GM21528 (cell line): ENCODE measurements around the gene BIVM.

Experiments used
- ATAC-seq: cut with Tn5 transposase; IDR thresholded peaks from one replicate; pipeline ENCODE4 v1.9.1; 2021; ENCODE audit warnings: mild to moderate bottlenecking, moderate library complexity; ENCODE audit not compliant: unreplicated experiment, low FRiP score

The BIVM gene

DNA sequence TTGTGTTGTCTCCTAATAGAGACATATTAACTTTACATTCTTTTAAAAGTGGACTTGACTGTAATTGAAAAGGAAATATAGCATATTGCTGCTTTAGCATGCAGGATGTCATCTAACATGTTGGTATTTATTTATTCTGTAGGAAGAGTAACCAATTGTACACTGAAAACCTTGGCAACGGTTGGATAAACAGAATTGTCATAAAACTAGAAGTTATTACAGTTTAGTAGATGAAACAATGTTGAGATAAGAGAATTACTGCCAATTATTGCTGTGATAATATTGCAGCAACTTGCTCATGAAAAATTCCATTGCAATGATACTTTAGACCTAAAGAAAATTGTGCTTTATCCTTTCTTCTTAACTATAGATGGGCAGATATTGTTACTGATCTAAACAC is 39.4 kb downstream of the BIVM start:
- no peak for ATAC-seq

- no peak for ATAC-seq
These were observed 40.1 kb downstream of the BIVM start for GRCh38 chr13:102838982-102839381.

GRCh38 chr13:102839462-102839861 is 40.5 kb downstream of the BIVM start:
- no peak for ATAC-seq

DNA sequence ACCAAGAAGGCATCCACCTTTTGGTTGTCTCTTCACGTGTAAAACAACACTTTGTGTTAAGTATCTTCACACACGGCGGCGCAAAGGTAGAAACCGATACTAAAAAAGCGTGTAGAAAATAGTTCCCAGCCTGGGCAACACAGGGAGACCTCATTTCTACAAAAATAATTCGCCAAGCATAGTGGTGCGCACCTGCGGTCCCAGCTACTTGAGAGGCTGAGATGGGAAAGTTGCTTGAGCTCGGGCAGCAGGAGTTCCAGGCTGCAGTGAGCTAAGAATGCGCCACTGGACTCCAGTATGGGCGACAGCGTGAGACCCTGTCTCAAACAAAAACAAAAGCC is 46.3 kb downstream of the BIVM start:
- peak; percentile 29 for ATAC-seq

DNA sequence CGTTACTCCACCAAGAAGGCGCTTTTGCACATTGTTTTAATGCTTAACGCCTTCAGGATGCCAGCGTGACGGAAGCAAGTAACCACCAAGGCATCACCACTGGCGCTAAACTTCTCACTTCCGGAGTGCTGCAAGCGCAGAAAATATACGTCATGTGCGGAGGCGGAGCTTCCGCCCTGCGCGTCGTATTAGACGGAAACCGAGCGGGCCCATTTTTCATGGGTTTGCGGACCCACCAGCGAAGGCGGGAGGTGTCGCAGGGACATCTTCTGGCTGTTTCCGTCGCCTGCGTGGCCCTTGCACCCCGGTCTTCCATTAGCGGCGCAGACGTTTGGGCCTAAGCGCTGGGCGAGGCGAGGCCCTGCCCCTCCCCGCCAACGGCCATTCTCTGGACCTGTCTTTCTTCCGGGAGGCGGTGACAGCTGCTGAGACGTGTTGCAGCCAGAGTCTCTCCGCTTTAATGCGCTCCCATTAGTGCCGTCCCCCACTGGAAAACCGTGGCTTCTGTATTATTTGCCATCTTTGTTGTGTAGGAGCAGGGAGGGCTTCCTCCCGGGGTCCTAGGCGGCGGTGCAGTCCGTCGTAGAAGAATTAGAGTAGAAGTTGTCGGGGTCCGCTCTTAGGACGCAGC is 46.8 kb downstream of the BIVM start, which contains the start of gene ERCC5:
Gene ERCC5, plus strand, starts transcription at position 403 of the 631 bp plus-strand sequence. CDS start 235 bp downstream, outside the sequence.
- peak; percentile 88 for ATAC-seq

GRCh38 chr13:102846261-102847015 is 47.5 kb downstream of the BIVM start:
- ATAC-seq = peak; percentile 47

GRCh38 chr13:102847272-102848234 is 48.6 kb downstream of the BIVM start:
- peak; percentile 18 for ATAC-seq

DNA sequence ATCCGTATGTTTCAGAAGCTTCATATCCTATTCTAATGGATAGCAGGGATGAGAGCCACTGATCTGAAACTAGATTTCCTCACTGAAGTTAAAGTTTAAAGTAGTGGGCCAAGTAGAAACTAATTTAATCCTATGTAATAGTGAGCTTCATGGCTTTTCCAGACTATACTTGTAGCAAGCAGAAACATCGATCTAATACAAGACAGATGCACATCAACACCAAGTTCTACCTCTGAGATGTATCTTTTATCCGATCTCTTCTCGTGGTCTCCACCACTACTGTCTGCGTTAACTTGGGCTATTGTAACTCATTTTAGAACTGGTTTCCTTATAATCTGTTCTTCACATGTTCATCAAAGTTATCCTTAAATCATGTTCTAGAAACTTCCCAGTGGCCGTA is 50.0 kb downstream of the BIVM start:
- ATAC-seq = no peak

DNA sequence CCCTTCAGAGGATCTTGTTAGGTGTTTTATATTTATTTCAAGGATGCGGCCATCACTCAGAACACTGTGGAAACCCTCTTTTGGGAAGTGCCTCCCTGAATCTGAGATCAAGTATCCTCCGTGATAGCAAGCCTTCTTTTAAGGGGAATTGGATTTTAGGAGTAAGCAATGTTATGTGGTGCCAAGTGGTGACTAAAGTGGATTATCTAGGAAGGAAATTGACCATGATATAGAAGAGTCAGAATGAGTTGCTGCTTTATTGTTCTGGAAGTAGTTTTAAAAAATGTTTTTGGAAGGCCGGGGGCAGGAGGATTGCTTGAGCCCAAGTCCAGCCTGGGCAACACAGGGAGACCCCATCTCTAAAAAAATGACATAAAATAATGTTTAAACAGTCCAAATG is 53.6 kb downstream of the BIVM start:
- ATAC-seq = no peak

DNA sequence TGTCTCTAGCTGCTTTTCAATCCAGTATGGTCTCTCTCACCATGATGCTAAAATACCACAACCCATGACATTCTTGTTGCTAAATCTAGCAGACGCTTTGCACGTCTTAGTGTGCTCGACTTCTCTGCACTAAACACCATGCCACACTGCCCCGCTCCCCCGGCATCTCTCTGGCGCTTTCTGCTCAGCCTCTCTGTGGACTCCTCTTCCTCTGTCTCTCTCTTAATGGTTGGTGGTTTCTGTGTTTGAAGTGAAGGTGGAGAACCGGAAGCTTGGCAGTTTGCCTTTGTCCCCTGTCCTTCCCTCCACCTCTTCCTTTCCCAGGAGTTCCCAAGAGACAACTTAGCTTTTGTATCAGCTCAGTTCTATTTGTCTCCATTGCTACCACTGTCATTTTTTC is 55.8 kb downstream of the BIVM start:
- ATAC-seq = peak; percentile 66

- no peak for ATAC-seq
These were observed 57.6 kb downstream of the BIVM start for GRCh38 chr13:102856557-102856956.

DNA sequence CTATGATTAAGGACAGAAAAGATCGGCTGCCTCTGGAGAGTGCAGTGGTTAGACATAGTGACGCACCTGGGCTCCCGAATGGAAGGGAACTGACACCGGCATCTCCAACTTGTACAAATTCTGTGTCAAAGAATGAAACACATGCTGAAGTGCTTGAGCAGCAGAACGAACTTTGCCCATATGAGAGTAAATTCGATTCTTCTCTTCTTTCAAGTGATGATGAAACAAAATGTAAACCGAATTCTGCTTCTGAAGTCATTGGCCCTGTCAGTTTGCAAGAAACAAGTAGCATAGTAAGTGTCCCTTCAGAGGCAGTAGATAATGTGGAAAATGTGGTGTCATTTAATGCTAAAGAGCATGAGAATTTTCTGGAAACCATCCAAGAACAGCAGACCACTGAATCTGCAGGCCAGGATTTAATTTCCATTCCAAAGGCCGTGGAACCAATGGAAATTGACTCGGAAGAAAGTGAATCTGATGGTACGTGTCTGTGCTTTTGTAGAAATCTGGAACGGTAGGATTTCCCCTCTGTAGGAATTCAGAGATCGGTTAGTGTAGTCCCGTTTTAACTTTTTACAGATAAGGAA is 63.8 kb downstream of the BIVM start:
- no peak for ATAC-seq

- no peak for ATAC-seq
These were observed 64.7 kb downstream of the BIVM start for GRCh38 chr13:102863590-102863989.

- no peak for ATAC-seq
These were observed 69.5 kb downstream of the BIVM start for GRCh38 chr13:102868366-102868936.

GRCh38 chr13:102869948-102870676 is 71.2 kb downstream of the BIVM start:
- ATAC-seq = peak; percentile 28

DNA sequence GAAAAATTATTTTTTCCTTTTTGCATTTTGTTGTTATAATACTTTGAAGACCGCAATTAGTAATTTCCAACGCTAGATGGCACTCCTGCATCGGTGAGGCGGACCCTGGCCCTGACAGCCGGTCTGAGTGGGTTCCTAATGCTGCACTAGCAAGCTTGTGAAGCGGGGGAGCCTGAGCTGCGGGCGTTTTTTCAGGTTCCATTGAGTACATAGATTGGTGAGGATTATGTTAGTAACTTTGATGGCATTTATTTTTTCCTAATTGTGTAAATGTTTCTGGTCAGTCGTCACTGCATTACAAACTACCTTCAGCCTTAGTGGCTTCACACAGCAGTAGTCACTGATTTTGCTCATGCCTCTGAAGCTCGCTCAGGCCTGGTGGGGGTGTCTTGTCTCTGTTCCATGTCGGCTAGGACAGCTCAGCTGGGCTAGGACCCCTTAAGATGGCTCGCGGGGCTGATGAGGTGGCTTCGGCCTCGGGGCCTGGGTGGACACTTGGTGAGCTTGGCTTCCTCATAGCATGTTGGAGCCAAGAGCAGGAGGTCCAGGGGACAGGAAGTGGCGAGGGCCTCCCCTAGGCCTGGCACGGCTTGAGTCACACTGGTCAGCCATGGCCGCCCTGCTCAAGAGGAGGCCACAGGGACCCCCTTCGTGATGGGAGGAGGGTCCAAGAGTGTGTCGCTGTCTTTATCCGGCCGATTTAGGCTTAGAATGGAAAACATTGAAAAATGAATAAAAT is 71.9 kb downstream of the BIVM start:
- ATAC-seq = peak; percentile 84

- no peak for ATAC-seq
These were observed 73.2 kb downstream of the BIVM start for GRCh38 chr13:102872131-102872530.

GRCh38 chr13:102872531-102872930 is 73.6 kb downstream of the BIVM start:
- no peak for ATAC-seq

DNA sequence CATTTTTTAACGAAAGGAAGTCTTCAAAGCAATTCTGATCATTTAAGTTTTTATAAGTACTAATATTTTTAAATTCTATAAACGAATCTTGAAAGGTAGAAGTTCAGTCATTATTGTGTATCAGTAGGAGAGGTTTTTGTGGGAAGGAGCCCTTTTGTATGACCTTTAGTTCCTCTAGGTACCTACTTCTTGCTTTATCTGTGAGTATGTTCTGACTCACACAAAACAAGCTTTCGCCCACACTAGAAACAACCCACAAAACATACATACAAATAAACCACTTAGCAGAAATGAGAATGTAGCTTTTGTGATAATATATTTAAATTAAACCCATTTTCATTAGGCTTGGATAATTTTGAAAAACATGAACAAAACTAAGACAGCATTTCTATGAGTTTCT is 74.7 kb downstream of the BIVM start:
- no peak for ATAC-seq
